Effector CD8-positive, alpha-beta T cell (primary cell): Measurements from ENCODE around the gene CHRNB2.
A peak's percentile ranks its signal among the peaks of the same experiment; 100 is the strongest.
"Not testable (repeated sequence)": the region's sequence is repeated elsewhere in the genome, so short reads cannot be mapped to it uniquely, and the experiment has no call there.

ENCODE experiments used
- DNase-seq: peaks from one replicate; lab custom pipeline; 2025; lab: John Stamatoyannopoulos, UW
- total RNA-seq, 4 experiments: gene quantifications; one replicate each; lab custom pipeline; 2026; lab: John Stamatoyannopoulos, UW

CHRNB2 gene
- total RNA-seq, result 0 reads per million in 4 experiments

GRCh38 chr1:154567386-154568156 is at the start of gene CHRNB2:
Gene CHRNB2 (plus strand): TSS chr1:154567778. CDS start chr1:154568045, 267 bp downstream.
- DNase-seq, result peak; percentile 53

GRCh38 chr1:154519591-154519991 is 48.0 kb upstream of the CHRNB2 start:
- DNase-seq, result no peak

DNA sequence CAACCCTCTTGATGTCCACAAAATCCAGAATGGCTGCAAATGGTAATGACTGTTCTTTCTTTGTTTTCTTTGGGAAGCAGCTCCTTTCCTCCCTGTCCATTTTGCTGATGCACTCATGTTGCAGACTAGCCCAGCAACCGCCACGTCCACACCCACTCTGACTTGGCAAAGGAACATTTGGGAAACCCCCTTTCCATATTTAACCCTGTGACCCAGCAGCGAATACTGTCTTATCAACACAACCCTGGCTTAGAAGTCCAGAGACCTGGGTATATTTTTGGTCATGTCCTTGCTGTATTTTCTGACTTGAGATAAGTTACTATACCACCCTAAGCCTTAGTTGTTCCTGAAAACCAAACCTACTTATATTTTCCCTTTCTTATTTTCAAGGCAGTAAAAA is 47.2 kb upstream of the CHRNB2 start:
- no peak for DNase-seq

GRCh38 chr1:154521695-154522094 is 45.9 kb upstream of the CHRNB2 start:
- no peak for DNase-seq

DNA sequence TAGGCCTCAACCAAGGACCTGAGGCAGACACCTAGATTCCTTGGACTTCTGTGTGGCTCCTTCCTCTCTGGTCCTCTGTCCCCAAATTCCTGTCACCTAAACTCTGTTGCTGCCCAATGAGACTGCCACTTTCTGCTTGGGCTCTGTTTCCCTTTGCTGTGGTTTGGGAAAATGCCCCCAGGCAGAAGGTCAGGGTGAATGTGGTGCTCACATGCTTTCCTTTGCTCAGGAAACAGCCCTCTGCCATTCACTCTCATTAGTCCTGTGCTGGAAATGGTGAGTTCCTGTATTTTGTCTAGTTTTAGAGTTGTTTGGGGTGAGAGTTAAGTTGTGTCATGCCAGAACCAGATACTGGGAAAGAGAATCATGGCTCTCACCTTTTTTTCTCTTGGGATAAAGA is 42.7 kb upstream of the CHRNB2 start:
- no peak for DNase-seq

- no peak for DNase-seq
Measured at GRCh38 chr1:154527192-154527591, 40.4 kb upstream of the CHRNB2 start.

- DNase-seq, result no peak
Measured at GRCh38 chr1:154529308-154529707, 38.3 kb upstream of the CHRNB2 start.

GRCh38 chr1:154531950-154532349 is 35.6 kb upstream of the CHRNB2 start:
- not testable (repeated sequence) for DNase-seq

DNA sequence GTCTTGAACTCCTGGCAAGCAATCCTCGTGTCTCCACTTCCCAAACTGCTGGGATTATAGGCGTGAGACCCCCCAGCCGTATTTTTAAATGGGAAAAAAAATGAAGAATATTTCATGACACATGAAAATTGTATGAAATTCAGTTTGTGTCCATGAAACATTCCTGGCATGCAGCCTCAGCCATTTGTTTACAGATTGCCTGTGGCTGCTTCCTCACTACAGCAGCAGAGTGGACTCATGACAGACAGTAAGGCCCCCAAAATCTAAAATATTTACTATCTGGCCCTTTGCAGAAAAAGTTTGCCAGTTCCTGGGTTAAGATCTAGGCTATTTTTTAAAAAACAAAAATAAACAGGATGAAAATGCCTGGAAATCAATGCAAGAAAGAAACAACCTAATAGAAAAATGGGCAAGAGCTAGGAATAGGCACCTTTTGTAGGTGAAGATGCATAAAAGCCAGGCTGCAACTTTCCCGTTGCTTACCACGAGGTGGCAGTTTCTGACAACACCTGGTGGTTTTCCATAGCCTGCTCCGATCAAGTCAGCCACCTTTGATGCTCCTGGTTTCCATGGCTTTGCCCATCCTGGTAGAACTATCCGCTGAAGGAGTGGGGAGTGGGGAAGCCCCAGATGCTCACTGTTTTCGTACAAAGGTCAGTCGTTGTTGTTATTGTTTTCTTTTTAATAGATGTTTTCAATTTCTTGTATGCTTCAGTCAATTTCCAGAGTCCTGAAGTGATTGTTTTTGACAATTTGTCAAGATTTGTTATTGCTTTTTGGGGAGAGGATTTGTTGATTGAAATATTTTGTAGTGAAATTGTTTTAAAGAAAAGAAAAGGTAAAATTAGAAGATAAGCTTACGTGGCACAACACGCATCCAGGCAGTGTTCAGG is 33.4 kb upstream of the CHRNB2 start:
- DNase-seq, result no peak

GRCh38 chr1:154536570-154536969 is 31.0 kb upstream of the CHRNB2 start:
- DNase-seq, result no peak

DNA sequence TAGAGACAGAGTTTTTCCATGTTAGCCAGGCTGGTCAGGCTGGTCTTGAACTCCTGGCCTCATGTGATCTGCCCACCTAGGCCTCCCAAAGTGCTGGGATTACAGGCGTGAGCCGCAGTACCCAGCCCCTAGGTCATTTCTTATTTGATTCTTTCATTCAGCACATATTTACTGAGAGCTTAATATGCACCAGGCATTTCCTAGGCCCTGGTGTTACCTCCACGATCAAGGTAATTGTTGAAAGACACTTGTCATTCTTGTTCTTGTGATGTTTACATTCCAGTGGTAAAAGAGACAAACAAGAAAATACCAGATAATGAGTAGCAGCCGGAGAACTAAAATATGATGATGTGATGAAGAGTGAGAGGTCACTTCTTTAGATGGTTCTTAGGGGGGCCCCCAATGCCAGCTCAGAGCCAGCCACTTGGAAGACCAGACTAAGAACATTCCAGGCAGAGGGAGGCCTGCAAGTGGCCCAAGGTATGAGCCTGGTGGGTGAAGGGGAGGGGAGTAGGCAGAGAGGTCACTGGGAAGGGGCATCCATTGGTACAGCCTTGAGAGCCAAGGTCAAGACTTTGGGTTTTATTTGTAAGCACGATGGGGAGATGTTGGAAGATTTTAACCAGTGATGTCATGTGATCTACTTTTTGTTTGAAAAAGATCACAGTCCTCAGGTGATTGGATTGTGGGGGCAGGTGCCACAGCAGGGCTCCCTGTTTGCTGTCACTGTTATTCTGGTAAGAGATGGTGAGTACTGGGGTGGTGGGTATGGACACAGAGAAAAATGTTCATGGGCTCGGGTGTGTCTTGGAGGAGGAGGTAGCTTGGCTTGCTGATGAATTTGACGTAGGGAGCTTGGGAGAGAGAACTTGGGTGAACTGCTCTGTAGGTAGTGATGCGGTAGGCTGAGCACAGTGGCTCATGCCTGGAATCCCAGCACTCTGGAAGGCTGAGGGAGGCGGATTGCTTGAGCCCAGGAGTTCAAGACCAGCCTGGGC is 27.8 kb upstream of the CHRNB2 start:
- DNase-seq, result no peak

- no peak for DNase-seq
Measured at GRCh38 chr1:154541231-154541630, 26.3 kb upstream of the CHRNB2 start.

- DNase-seq, result peak; percentile 18
Measured at GRCh38 chr1:154546264-154547063, 21.1 kb upstream of the CHRNB2 start.

DNA sequence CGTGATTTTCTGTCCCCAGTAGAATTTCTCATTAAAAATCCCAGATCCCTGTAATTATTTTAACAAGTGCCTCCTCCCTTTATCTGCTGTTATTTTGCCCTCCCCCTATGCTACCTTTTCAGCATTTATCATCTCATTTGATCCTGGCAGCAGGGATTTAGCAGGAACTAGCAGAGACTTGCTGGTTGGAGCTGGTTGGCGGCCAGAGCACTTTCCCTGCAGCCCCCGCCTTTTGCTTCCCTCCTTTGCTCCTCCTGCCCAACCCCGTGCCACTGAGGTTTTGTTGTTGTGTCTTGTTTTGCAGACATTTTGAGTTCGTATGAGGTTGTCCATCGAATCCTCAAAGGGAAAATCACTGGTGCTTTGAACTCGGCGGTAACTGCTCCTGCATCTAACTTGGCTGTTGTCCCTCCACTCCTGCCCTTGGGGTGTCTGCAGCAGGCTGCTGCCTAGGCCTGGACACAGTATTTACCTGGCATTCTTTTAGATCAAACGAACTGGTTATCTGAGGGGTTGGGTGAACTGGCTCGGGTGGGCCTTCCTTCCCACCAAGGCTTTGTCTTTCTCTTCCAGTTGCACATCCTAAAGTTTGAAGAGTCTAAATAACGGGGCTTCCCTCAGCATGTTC is 20.4 kb upstream of the CHRNB2 start:
- DNase-seq, result no peak

- DNase-seq, result no peak
Measured at GRCh38 chr1:154548028-154548427, 19.6 kb upstream of the CHRNB2 start.

DNA sequence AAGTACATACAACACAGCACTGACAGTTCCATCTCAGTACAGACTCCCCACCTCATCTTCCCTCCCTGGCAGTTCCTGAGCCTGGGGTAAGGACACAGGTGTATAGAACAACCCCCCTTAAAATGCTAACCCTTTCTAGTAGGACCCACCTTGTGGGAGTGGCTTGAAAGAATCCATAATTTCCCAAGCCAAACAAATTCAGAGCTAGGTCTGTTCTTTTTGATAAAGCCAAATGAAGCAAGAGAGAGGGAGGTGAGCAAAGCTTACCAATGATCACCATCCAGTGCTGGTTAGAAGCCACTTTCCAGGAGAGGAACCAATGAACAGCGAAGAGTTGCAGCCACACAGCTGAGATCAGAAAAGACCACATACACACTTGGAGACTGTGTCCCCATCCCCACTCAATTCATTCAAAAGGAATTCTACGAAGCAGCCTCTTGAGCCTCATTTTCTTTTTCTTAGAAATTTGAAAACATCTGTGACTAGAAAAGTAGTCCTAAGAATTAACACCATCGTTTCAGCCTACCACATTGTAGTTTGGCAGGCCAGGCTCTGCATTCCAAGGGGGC is 18.3 kb upstream of the CHRNB2 start:
- no peak for DNase-seq

- no peak for DNase-seq
Measured at GRCh38 chr1:154550070-154550469, 17.5 kb upstream of the CHRNB2 start.

- DNase-seq, result no peak
Measured at GRCh38 chr1:154550657-154551056, 16.9 kb upstream of the CHRNB2 start.

GRCh38 chr1:154551474-154551873 is 16.1 kb upstream of the CHRNB2 start:
- DNase-seq, result no peak

DNA sequence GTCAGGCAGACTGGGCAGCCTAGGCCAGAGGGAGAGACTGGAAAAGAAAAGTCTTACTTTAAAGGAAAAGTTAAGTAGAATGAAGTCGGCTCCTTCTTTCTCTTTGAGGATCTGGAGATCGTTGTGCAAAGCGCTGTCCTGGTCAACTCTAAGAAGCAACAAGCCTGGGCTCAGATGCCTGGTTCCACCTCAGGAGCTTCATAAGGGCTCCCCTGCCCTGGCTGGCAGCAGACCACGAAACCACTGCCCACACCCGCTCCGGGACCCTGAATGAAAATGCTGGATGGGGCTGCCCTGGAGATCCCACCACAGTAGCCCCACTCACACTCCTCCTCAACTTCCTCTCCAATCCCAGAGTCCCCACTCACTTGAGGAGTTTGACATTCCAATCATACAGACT is 15.5 kb upstream of the CHRNB2 start:
- DNase-seq, result no peak
